ENCODE results near the gene TAF15. TPM values are rescaled to one million over a fixed set of nuclear protein-coding genes. Genes with fewer than 3 reads are reported as not detected.

Gene TAF15
- polyA plus RNA-seq, 1 donor from 2014 or later = 45.8 TPM

DNA sequence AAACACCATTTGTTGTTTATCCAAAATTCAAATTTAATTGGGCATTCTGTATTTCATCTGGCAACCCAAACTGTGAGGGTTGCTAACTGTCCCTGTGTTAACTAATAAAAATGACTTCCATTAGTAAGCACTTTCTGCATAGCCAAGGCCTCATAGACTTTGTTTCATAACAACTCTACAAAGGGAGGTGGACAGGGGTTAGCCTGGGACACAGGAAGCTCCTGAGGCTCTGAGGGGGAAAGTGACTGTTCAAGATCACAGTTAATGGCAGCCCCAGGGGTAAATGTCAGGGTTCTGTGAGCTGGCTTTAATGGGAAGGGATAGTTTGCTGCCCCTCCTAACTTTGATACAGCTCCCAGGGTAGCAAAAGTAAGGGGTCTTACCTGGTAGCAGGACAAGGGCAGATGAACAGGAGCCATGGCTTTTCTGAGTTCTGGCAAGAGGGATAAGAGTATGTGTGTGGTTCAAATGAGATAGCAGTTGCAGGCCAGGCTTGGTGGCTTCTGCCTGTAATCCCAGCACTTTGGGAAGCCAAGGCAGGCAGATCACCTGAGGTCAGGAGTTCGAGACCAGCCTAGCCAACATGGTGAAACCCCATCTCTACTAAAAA lies 57.2 kb downstream of the TAF15 start:
- H2AFZ ChIP-seq (ENCODE audit: low read depth, low read length) = no peak overlapping the region
- H3K4me3 ChIP-seq (ENCODE audit: low read length) = no peak overlapping the region
- no peaks in the 10 kb centered on the region for H3K79me2 ChIP-seq (replicated peaks; ENCODE audit: insufficient read depth, low read length)
- H3K9ac ChIP-seq (ENCODE audit: low read length) = no peak overlapping the region
- no peak overlapping the region for H3K27ac ChIP-seq (ENCODE audit: low read length)
- H4K20me1 ChIP-seq (ENCODE audit: insufficient read depth) = no peaks in the 10 kb centered on the region
- H3K27me3 ChIP-seq (ENCODE audit: insufficient read depth, low read depth, low read length) = no peaks in the 10 kb centered on the region
- no peaks in the 10 kb centered on the region for H3K9me3 ChIP-seq (ENCODE audit: low read length)
- no peaks in the 10 kb centered on the region for H3F3A ChIP-seq (ENCODE audit: insufficient read depth, low read length, poor library complexity, severe bottlenecking)
- H3K4me2 ChIP-seq (ENCODE audit: low read length) = no peak overlapping the region
- TF ChIP-seq RAD21 (conservative IDR thresholded peaks at IDR 0.05) (no peak), POLR2AphosphoS5 (IDR thresholded peaks at IDR 0.05) (no peak), SMC3 (conservative IDR thresholded peaks at IDR 0.05; ENCODE audit: poor library complexity) (no peak), TAF1 (IDR thresholded peaks at IDR 0.05; ENCODE audit: low read depth) (no peak), EP300 (conservative IDR thresholded peaks at IDR 0.05; ENCODE audit: poor library complexity, severe bottlenecking) (no peak), MXI1 (conservative IDR thresholded peaks at IDR 0.05; ENCODE audit: poor library complexity, severe bottlenecking) (no peak), EZH2 (IDR thresholded peaks at IDR 0.05; ENCODE audit: borderline replicate concordance, insufficient read depth, low read length, poor library complexity, severe bottlenecking) (no peak)
- TF ChIP-seq, protein P1, sequence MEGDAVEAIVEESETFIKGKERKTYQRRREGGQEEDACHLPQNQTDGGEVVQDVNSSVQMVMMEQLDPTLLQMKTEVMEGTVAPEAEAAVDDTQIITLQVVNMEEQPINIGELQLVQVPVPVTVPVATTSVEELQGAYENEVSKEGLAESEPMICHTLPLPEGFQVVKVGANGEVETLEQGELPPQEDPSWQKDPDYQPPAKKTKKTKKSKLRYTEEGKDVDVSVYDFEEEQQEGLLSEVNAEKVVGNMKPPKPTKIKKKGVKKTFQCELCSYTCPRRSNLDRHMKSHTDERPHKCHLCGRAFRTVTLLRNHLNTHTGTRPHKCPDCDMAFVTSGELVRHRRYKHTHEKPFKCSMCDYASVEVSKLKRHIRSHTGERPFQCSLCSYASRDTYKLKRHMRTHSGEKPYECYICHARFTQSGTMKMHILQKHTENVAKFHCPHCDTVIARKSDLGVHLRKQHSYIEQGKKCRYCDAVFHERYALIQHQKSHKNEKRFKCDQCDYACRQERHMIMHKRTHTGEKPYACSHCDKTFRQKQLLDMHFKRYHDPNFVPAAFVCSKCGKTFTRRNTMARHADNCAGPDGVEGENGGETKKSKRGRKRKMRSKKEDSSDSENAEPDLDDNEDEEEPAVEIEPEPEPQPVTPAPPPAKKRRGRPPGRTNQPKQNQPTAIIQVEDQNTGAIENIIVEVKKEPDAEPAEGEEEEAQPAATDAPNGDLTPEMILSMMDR (IDR thresholded peaks at IDR 0.05; ENCODE audit: poor library complexity, severe bottlenecking) = no peak
- TF ChIP-seq, protein P2, sequence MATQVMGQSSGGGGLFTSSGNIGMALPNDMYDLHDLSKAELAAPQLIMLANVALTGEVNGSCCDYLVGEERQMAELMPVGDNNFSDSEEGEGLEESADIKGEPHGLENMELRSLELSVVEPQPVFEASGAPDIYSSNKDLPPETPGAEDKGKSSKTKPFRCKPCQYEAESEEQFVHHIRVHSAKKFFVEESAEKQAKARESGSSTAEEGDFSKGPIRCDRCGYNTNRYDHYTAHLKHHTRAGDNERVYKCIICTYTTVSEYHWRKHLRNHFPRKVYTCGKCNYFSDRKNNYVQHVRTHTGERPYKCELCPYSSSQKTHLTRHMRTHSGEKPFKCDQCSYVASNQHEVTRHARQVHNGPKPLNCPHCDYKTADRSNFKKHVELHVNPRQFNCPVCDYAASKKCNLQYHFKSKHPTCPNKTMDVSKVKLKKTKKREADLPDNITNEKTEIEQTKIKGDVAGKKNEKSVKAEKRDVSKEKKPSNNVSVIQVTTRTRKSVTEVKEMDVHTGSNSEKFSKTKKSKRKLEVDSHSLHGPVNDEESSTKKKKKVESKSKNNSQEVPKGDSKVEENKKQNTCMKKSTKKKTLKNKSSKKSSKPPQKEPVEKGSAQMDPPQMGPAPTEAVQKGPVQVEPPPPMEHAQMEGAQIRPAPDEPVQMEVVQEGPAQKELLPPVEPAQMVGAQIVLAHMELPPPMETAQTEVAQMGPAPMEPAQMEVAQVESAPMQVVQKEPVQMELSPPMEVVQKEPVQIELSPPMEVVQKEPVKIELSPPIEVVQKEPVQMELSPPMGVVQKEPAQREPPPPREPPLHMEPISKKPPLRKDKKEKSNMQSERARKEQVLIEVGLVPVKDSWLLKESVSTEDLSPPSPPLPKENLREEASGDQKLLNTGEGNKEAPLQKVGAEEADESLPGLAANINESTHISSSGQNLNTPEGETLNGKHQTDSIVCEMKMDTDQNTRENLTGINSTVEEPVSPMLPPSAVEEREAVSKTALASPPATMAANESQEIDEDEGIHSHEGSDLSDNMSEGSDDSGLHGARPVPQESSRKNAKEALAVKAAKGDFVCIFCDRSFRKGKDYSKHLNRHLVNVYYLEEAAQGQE (IDR thresholded peaks at IDR 0.05; ENCODE audit: borderline replicate concordance) = no peak
- no peaks in the 10 kb centered on the region for H3K36me3 ChIP-seq (ENCODE audit: insufficient read depth, low read length)
- H3K9me2 ChIP-seq (ENCODE audit: insufficient read depth, low read length) = no peaks in the 10 kb centered on the region

DNA sequence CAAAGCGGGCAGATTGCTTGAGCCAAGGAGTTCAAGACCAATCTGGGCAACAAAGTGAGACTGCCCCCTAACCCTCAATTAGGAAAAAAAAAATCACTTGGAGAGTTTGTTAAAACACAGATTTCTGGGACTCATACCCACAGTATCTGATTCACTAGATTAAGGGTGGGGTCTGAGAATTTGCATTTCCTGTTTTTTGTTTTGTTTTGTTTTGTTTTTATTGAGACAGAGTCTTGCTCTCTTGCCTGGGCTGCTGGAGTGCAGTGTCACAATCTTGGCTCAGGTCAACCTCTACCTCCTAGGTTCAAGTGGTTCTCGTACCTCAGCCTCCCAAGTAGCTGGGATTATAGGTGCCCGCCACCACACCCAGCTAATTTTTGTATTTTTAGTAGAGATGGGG lies 58.3 kb downstream of the TAF15 start:
- H3K4me3 ChIP-seq (ENCODE audit: low read length) = no peak overlapping the region
- H3K4me2 ChIP-seq (ENCODE audit: low read length) = no peak overlapping the region
- H4K20me1 ChIP-seq (ENCODE audit: insufficient read depth) = no peaks in the 10 kb centered on the region
- H3K27ac ChIP-seq (ENCODE audit: low read length) = no peak overlapping the region
- no peaks in the 10 kb centered on the region for H3K79me2 ChIP-seq (replicated peaks; ENCODE audit: insufficient read depth, low read length)
- H3K9me3 ChIP-seq (ENCODE audit: low read length) = no peaks in the 10 kb centered on the region
- H3K9me2 ChIP-seq (ENCODE audit: insufficient read depth, low read length) = no peaks in the 10 kb centered on the region
- TF ChIP-seq POLR2AphosphoS5 (IDR thresholded peaks at IDR 0.05) (no peak), EZH2 (IDR thresholded peaks at IDR 0.05; ENCODE audit: borderline replicate concordance, insufficient read depth, low read length, poor library complexity, severe bottlenecking) (no peak), EP300 (conservative IDR thresholded peaks at IDR 0.05; ENCODE audit: poor library complexity, severe bottlenecking) (no peak), SMC3 (conservative IDR thresholded peaks at IDR 0.05; ENCODE audit: poor library complexity) (no peak)
- TF ChIP-seq, protein P1 (IDR thresholded peaks at IDR 0.05; ENCODE audit: poor library complexity, severe bottlenecking) = no peak
- no peak overlapping the region for H3K9ac ChIP-seq (ENCODE audit: low read length)
- H2AFZ ChIP-seq (ENCODE audit: low read depth, low read length) = no peak overlapping the region
- no peaks in the 10 kb centered on the region for H3F3A ChIP-seq (ENCODE audit: insufficient read depth, low read length, poor library complexity, severe bottlenecking)
- H3K27me3 ChIP-seq (ENCODE audit: insufficient read depth, low read depth, low read length) = no peaks in the 10 kb centered on the region
- H3K36me3 ChIP-seq (ENCODE audit: insufficient read depth, low read length) = no peaks in the 10 kb centered on the region
